ENCODE data around the gene INAFM1. TPM values are rescaled to one million over a fixed set of nuclear protein-coding genes. Genes with fewer than 3 reads are reported as not detected.
"Not testable (repeated sequence)": the region's sequence is repeated elsewhere in the genome, so short reads cannot be mapped to it uniquely, and the experiment has no call there.

INAFM1 gene
- total and polyA plus RNA-seq, 9 donors, result 6.1 to 17.1 (median 13.6) TPM

- Histone ChIP-seq H3K27ac (ENCODE audit: low read length) (peak overlapping the region; percentile 100), H3K27me3 (ENCODE audit: control insufficient read depth, insufficient read depth, low read length) (no peaks in the 10 kb centered on the region), H3K4me3 (ENCODE audit: low read length) (peak overlapping the region; percentile 84), H3K36me3 (ENCODE audit: control insufficient read depth, insufficient read depth, low read length) (peaks cover 36% of the 10 kb centered on the region), H3K9me3 (replicated peaks; ENCODE audit: control insufficient read depth, low read depth, low read length) (no peaks in the 10 kb centered on the region), H3K4me1 (ENCODE audit: control insufficient read depth, insufficient read depth, low read length) (peaks cover 23% of the 10 kb centered on the region)
- WGBS (ENCODE audit: insufficient coverage), result under 1% methylated on average over 42 of the region's 52 CpGs
- DNase-seq, result peak; percentile 99
Observed at GRCh38 chr19:47256693-47257410, 17.8 kb upstream of the INAFM1 start.

DNA sequence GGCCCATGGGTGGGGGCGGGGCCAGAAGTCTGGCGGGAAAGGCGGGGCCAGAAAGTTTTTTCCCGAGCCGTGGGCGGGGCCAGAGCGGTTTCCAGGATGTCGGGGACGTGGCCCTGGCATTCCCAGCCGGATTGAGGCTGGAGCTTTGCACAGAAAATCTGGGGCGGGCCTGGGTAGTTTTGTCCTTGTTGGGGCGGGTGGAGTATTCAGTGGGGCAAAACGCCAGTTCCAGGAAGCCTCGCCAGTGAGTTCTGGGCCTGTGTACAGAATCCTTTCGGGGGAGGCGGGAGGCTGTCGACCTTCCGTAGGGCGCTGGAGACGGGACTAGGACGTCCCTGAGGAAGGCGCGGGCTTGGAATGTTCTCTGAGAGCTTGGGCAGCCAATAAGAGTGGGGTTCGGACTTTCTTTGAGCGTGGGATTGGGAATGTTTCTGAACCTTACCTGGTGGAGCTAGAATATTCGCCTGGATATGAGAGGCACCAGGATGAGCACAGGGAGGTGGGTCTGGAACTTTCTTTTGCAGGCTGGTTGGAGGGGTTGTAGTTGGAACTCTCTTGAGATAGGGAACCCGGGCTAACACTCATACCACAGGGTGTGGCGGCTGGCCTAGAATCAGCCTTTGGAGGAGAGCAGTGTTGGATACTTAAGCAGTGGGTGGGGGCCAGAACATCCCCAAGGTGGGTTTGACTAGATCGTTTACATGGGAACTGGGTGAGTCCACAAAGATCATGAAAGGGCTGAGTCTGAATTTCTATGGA, 17.1 kb upstream of the INAFM1 start:
- H3K9me3 ChIP-seq (replicated peaks; ENCODE audit: control insufficient read depth, low read depth, low read length), result no peaks in the 10 kb centered on the region
- no peak for DNase-seq
- WGBS (ENCODE audit: insufficient coverage), result 1% methylated on average over 27 of the region's 29 CpGs
- H3K36me3 ChIP-seq (ENCODE audit: control insufficient read depth, insufficient read depth, low read length), result peaks cover 40% of the 10 kb centered on the region
- peak overlapping the region; percentile 100 for H3K27ac ChIP-seq (ENCODE audit: low read length)
- H3K4me1 ChIP-seq (ENCODE audit: control insufficient read depth, insufficient read depth, low read length), result peaks cover 23% of the 10 kb centered on the region
- H3K4me3 ChIP-seq (ENCODE audit: low read length), result peak overlapping the region; percentile 84
- no peaks in the 10 kb centered on the region for H3K27me3 ChIP-seq (ENCODE audit: control insufficient read depth, insufficient read depth, low read length)

DNA sequence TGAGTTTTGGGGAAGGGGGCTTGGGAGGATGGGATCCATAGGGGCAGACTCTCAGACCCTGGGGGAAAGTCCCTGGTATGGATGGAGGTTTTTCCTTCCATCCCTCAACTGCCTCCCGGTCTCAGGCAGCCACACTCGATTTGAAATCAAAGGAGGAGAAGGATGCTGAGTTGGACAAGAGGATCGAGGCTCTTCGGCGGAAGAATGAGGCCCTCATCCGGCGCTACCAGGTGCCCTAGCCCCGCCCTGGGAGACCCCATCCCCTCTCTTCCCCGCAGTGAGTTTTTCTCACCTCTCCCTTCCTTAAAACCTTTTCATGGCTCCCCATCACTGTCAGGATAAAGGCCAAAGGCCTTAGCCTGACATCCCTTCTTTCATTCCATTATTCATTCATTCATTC, 16.3 kb upstream of the INAFM1 start:
- Histone ChIP-seq H3K4me3 (ENCODE audit: low read length) (peak overlapping the region; percentile 84), H3K27me3 (ENCODE audit: control insufficient read depth, insufficient read depth, low read length) (no peaks in the 10 kb centered on the region), H3K36me3 (ENCODE audit: control insufficient read depth, insufficient read depth, low read length) (peaks cover 48% of the 10 kb centered on the region), H3K9me3 (replicated peaks; ENCODE audit: control insufficient read depth, low read depth, low read length) (no peaks in the 10 kb centered on the region), H3K4me1 (ENCODE audit: control insufficient read depth, insufficient read depth, low read length) (peaks cover 23% of the 10 kb centered on the region), H3K27ac (ENCODE audit: low read length) (peak overlapping the region; percentile 100)
- WGBS (ENCODE audit: insufficient coverage), result no CpG with 5 or more reads among the region's 9 CpGs
- DNase-seq, result no peak

DNA sequence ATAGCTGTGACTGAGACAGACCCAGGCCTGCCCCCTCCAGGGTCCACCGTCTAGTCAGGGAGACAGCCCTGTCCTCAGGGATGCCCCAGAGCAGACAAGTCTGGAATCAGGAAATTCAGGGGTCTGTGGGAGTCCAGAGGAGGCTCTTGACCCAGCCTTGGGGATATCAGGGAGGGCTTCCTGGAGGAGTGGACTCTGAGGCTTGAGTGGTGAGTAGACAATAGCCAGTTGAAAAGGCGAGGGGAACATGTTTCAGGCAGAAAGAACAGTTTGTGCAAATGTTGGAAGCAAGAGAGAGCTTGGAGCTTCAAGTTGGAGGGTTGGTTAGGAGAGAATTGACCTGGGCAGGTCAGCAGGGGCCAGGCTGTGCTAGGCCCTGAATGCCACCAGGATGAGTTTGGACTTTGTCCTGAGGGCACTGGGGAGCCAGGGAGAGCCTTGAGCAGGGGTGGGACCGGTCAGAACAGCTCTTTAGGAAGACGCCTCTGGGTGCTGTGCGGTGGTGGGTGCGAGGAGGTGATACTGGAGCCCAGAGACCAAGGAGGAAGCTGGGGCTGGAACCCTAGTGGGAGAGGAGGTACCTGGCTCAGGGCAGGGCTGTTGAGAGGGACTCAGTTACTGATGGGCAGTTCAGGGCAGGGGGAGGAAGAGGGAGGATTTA, 15.7 kb upstream of the INAFM1 start:
- WGBS (ENCODE audit: insufficient coverage), result 90% methylated on average over 6 of the region's 6 CpGs
- Histone ChIP-seq H3K4me3 (ENCODE audit: low read length) (no peak overlapping the region), H3K4me1 (ENCODE audit: control insufficient read depth, insufficient read depth, low read length) (peaks cover 23% of the 10 kb centered on the region), H3K27me3 (ENCODE audit: control insufficient read depth, insufficient read depth, low read length) (no peaks in the 10 kb centered on the region), H3K36me3 (ENCODE audit: control insufficient read depth, insufficient read depth, low read length) (peaks cover 49% of the 10 kb centered on the region), H3K9me3 (replicated peaks; ENCODE audit: control insufficient read depth, low read depth, low read length) (no peaks in the 10 kb centered on the region), H3K27ac (ENCODE audit: low read length) (no peak overlapping the region)
- DNase-seq, result no peak

GRCh38 chr19:47260476-47260875, 14.2 kb upstream of the INAFM1 start:
- H3K27me3 ChIP-seq (ENCODE audit: control insufficient read depth, insufficient read depth, low read length), result no peaks in the 10 kb centered on the region
- WGBS (ENCODE audit: insufficient coverage), result 90% methylated on average over 16 of the region's 17 CpGs

DNA sequence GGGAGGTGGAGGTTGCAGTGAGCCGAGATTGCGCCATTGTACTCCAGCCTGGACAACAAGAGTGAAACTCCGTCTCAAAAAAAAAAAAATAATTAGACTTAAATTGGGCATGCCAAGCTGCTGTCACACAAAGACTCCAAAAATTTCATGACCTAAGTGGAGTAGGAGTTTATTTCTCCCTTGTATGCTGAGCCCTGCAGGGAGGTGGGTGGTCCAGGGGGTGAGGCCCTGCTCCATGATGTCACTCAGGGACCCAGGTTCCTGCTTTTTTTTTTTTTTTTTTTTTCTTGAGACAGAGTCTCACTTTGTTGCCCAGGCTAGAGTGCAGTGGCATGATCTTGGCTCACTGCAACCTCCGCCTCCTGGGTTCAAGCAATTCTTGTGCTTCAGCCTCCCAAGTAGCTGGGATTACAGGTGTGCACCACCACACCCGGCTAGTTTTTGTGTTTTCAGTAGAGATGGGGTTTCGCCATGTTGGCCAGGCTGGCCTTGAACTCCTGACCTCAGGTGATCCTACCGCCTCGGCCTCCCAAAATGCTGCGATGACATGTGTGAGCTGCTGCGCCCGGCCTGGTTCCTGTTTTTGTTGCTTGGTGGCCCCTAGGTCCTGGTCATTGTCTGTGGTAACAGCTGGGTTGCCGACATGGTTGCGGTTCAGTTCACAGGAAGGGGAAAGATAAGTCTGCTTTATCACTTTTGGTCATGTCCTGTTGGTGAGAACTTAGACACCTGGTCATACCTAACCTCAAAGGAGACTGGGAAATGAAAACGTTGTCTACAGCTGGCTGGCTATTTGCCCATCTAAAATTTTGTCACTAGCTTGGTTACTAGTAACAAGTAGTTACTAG, 12.5 kb upstream of the INAFM1 start:
- not testable (repeated sequence) for DNase-seq; H3K4me3 ChIP-seq (ENCODE audit: low read length); H3K9me3 ChIP-seq (replicated peaks; ENCODE audit: control insufficient read depth, low read depth, low read length); H3K27ac ChIP-seq (ENCODE audit: low read length); H3K27me3 ChIP-seq (ENCODE audit: control insufficient read depth, insufficient read depth, low read length)
- H3K36me3 ChIP-seq (ENCODE audit: control insufficient read depth, insufficient read depth, low read length), result peaks cover 75% of the 10 kb centered on the region
- peaks cover 22% of the 10 kb centered on the region for H3K4me1 ChIP-seq (ENCODE audit: control insufficient read depth, insufficient read depth, low read length)
- 92% methylated on average over 8 of the region's 14 CpGs for WGBS (ENCODE audit: insufficient coverage)

More at GRCh38 chr19:47260476-47260875, 14.2 kb upstream of the INAFM1 start:
- Histone ChIP-seq H3K27ac (ENCODE audit: low read length) (no peak overlapping the region), H3K36me3 (ENCODE audit: control insufficient read depth, insufficient read depth, low read length) (peaks cover 63% of the 10 kb centered on the region), H3K4me3 (ENCODE audit: low read length) (no peak overlapping the region), H3K4me1 (ENCODE audit: control insufficient read depth, insufficient read depth, low read length) (peaks cover 22% of the 10 kb centered on the region), H3K9me3 (replicated peaks; ENCODE audit: control insufficient read depth, low read depth, low read length) (no peaks in the 10 kb centered on the region)
- DNase-seq, result no peak

GRCh38 chr19:47264629-47265028, 10.1 kb upstream of the INAFM1 start:
- WGBS (ENCODE audit: insufficient coverage), result 93% methylated on average over 30 of the region's 30 CpGs
- Histone ChIP-seq H3K36me3 (ENCODE audit: control insufficient read depth, insufficient read depth, low read length) (peaks cover 76% of the 10 kb centered on the region), H3K27ac (ENCODE audit: low read length) (no peak overlapping the region), H3K4me3 (ENCODE audit: low read length) (no peak overlapping the region), H3K9me3 (replicated peaks; ENCODE audit: control insufficient read depth, low read depth, low read length) (no peaks in the 10 kb centered on the region), H3K4me1 (ENCODE audit: control insufficient read depth, insufficient read depth, low read length) (peaks cover 13% of the 10 kb centered on the region), H3K27me3 (ENCODE audit: control insufficient read depth, insufficient read depth, low read length) (no peaks in the 10 kb centered on the region)
- no peak for DNase-seq

GRCh38 chr19:47266401-47266941, 8.2 kb upstream of the INAFM1 start:
- no peaks in the 10 kb centered on the region for H3K27me3 ChIP-seq (ENCODE audit: control insufficient read depth, insufficient read depth, low read length)
- peaks cover 13% of the 10 kb centered on the region for H3K4me1 ChIP-seq (ENCODE audit: control insufficient read depth, insufficient read depth, low read length)
- no peak overlapping the region for H3K27ac ChIP-seq (ENCODE audit: low read length)
- H3K36me3 ChIP-seq (ENCODE audit: control insufficient read depth, insufficient read depth, low read length), result peaks cover 76% of the 10 kb centered on the region
- WGBS (ENCODE audit: insufficient coverage), result 85% methylated on average over 12 of the region's 21 CpGs
- DNase-seq, result no peak
- no peaks in the 10 kb centered on the region for H3K9me3 ChIP-seq (replicated peaks; ENCODE audit: control insufficient read depth, low read depth, low read length)
- H3K4me3 ChIP-seq (ENCODE audit: low read length), result no peak overlapping the region

- Histone ChIP-seq H3K27ac (ENCODE audit: low read length) (peak overlapping the region; percentile 69), H3K9me3 (replicated peaks; ENCODE audit: control insufficient read depth, low read depth, low read length) (no peaks in the 10 kb centered on the region), H3K4me3 (ENCODE audit: low read length) (no peak overlapping the region), H3K27me3 (ENCODE audit: control insufficient read depth, insufficient read depth, low read length) (no peaks in the 10 kb centered on the region), H3K4me1 (ENCODE audit: control insufficient read depth, insufficient read depth, low read length) (peaks cover 16% of the 10 kb centered on the region), H3K36me3 (ENCODE audit: control insufficient read depth, insufficient read depth, low read length) (peaks cover 78% of the 10 kb centered on the region)
- DNase-seq, result peak; percentile 74
- 76% methylated on average over 12 of the region's 14 CpGs for WGBS (ENCODE audit: insufficient coverage)
Observed at GRCh38 chr19:47267350-47267759, 7.3 kb upstream of the INAFM1 start.
